ENCODE measurements around the gene PTPRN2.

PTPRN2 gene

GRCh38 chr7:158499082-158499455, 88.6 kb downstream of the PTPRN2 start:
- no peaks in the 10 kb centered on the region for H3K9me3 Mint-ChIP-seq
- H3K27ac Mint-ChIP-seq: no peak overlapping the region
- H3K27me3 Mint-ChIP-seq: peaks cover 28% of the 10 kb centered on the region
- no peaks in the 10 kb centered on the region for H3K36me3 Mint-ChIP-seq (ENCODE audit: low read depth)
- no peak for DNase-seq
- no peaks in the 10 kb centered on the region for H3K4me1 Mint-ChIP-seq (ENCODE audit: low read depth)
- no peak overlapping the region for H3K4me3 Mint-ChIP-seq

- no peak for DNase-seq
- Mint-ChIP-seq H3K9me3 (no peaks in the 10 kb centered on the region), H3K27ac (no peak overlapping the region), H3K36me3 (ENCODE audit: low read depth) (no peaks in the 10 kb centered on the region), H3K27me3 (peaks cover 28% of the 10 kb centered on the region), H3K4me1 (ENCODE audit: low read depth) (no peaks in the 10 kb centered on the region), H3K4me3 (no peak overlapping the region)
Measured at GRCh38 chr7:158498443-158499081, 89.1 kb downstream of the PTPRN2 start.

- DNase-seq: no peak
- H3K27me3 Mint-ChIP-seq: peaks cover 25% of the 10 kb centered on the region
Measured at GRCh38 chr7:158497627-158498026, 90.0 kb downstream of the PTPRN2 start.

GRCh38 chr7:158495786-158496185, 91.8 kb downstream of the PTPRN2 start:
- Mint-ChIP-seq H3K36me3 (ENCODE audit: low read depth) (no peaks in the 10 kb centered on the region), H3K27me3 (peaks cover 21% of the 10 kb centered on the region), H3K4me3 (no peak overlapping the region), H3K4me1 (ENCODE audit: low read depth) (no peaks in the 10 kb centered on the region), H3K27ac (no peak overlapping the region), H3K9me3 (no peaks in the 10 kb centered on the region)
- no peak for DNase-seq

More at GRCh38 chr7:158497627-158498026, 90.0 kb downstream of the PTPRN2 start:
- no peak overlapping the region for H3K4me3 Mint-ChIP-seq
- no peaks in the 10 kb centered on the region for H3K36me3 Mint-ChIP-seq (ENCODE audit: low read depth)
- H3K9me3 Mint-ChIP-seq: no peaks in the 10 kb centered on the region
- H3K4me1 Mint-ChIP-seq (ENCODE audit: low read depth): no peaks in the 10 kb centered on the region
- no peak overlapping the region for H3K27ac Mint-ChIP-seq

GRCh38 chr7:158495216-158495615, 92.4 kb downstream of the PTPRN2 start:
- Mint-ChIP-seq H3K9me3 (no peaks in the 10 kb centered on the region), H3K36me3 (ENCODE audit: low read depth) (no peaks in the 10 kb centered on the region), H3K27me3 (peaks cover 21% of the 10 kb centered on the region)

GRCh38 chr7:158494643-158495042, 93.0 kb downstream of the PTPRN2 start:
- no peaks in the 10 kb centered on the region for H3K4me1 Mint-ChIP-seq (ENCODE audit: low read depth)
- no peak overlapping the region for H3K27ac Mint-ChIP-seq
- H3K27me3 Mint-ChIP-seq: peaks cover 21% of the 10 kb centered on the region
- H3K9me3 Mint-ChIP-seq: no peaks in the 10 kb centered on the region
- no peak overlapping the region for H3K4me3 Mint-ChIP-seq
- DNase-seq: no peak
- H3K36me3 Mint-ChIP-seq (ENCODE audit: low read depth): no peaks in the 10 kb centered on the region

More at GRCh38 chr7:158495216-158495615, 92.4 kb downstream of the PTPRN2 start:
- no peak overlapping the region for H3K27ac Mint-ChIP-seq
- no peak for DNase-seq
- H3K4me1 Mint-ChIP-seq (ENCODE audit: low read depth): no peaks in the 10 kb centered on the region
- H3K4me3 Mint-ChIP-seq: no peak overlapping the region

- H3K27me3 Mint-ChIP-seq: peaks cover 21% of the 10 kb centered on the region
- no peaks in the 10 kb centered on the region for H3K4me1 Mint-ChIP-seq (ENCODE audit: low read depth)
- no peak overlapping the region for H3K4me3 Mint-ChIP-seq
- no peak overlapping the region for H3K27ac Mint-ChIP-seq
- no peaks in the 10 kb centered on the region for H3K36me3 Mint-ChIP-seq (ENCODE audit: low read depth)
- no peak for DNase-seq
- no peaks in the 10 kb centered on the region for H3K9me3 Mint-ChIP-seq
Measured at GRCh38 chr7:158494162-158494586, 93.4 kb downstream of the PTPRN2 start.

GRCh38 chr7:158492367-158492764, 95.3 kb downstream of the PTPRN2 start:
- no peak overlapping the region for H3K27ac Mint-ChIP-seq
- H3K9me3 Mint-ChIP-seq: no peaks in the 10 kb centered on the region
- peaks cover 7% of the 10 kb centered on the region for H3K27me3 Mint-ChIP-seq
- no peak overlapping the region for H3K4me3 Mint-ChIP-seq
- no peak for DNase-seq
- no peaks in the 10 kb centered on the region for H3K4me1 Mint-ChIP-seq (ENCODE audit: low read depth)
- H3K36me3 Mint-ChIP-seq (ENCODE audit: low read depth): no peaks in the 10 kb centered on the region

GRCh38 chr7:158491094-158491493, 96.5 kb downstream of the PTPRN2 start:
- Mint-ChIP-seq H3K4me3 (no peak overlapping the region), H3K27ac (no peak overlapping the region), H3K4me1 (ENCODE audit: low read depth) (no peaks in the 10 kb centered on the region), H3K27me3 (peaks cover 5% of the 10 kb centered on the region), H3K36me3 (ENCODE audit: low read depth) (no peaks in the 10 kb centered on the region), H3K9me3 (no peaks in the 10 kb centered on the region)
- no peak for DNase-seq

- no peak overlapping the region for H3K4me3 Mint-ChIP-seq
- H3K27me3 Mint-ChIP-seq: peaks cover under 1% of the 10 kb centered on the region
- H3K9me3 Mint-ChIP-seq: no peaks in the 10 kb centered on the region
- H3K4me1 Mint-ChIP-seq (ENCODE audit: low read depth): no peaks in the 10 kb centered on the region
- DNase-seq: no peak
- no peaks in the 10 kb centered on the region for H3K36me3 Mint-ChIP-seq (ENCODE audit: low read depth)
- H3K27ac Mint-ChIP-seq: no peak overlapping the region
Measured at GRCh38 chr7:158490171-158490782, 97.3 kb downstream of the PTPRN2 start.

GRCh38 chr7:158489462-158490155, 98.0 kb downstream of the PTPRN2 start:
- no peak for DNase-seq
- no peaks in the 10 kb centered on the region for H3K36me3 Mint-ChIP-seq (ENCODE audit: low read depth)
- no peak overlapping the region for H3K4me3 Mint-ChIP-seq
- no peaks in the 10 kb centered on the region for H3K4me1 Mint-ChIP-seq (ENCODE audit: low read depth)
- H3K27ac Mint-ChIP-seq: no peak overlapping the region
- H3K9me3 Mint-ChIP-seq: no peaks in the 10 kb centered on the region
- H3K27me3 Mint-ChIP-seq: no peaks in the 10 kb centered on the region

GRCh38 chr7:158488181-158488971, 99.2 kb downstream of the PTPRN2 start:
- Mint-ChIP-seq H3K9me3 (no peaks in the 10 kb centered on the region), H3K27ac (no peak overlapping the region), H3K4me1 (ENCODE audit: low read depth) (no peaks in the 10 kb centered on the region), H3K27me3 (no peaks in the 10 kb centered on the region), H3K36me3 (ENCODE audit: low read depth) (no peaks in the 10 kb centered on the region), H3K4me3 (no peak overlapping the region)
- DNase-seq: no peak

- Mint-ChIP-seq H3K36me3 (ENCODE audit: low read depth) (no peaks in the 10 kb centered on the region), H3K27me3 (no peaks in the 10 kb centered on the region), H3K27ac (no peak overlapping the region), H3K4me3 (no peak overlapping the region), H3K4me1 (ENCODE audit: low read depth) (no peaks in the 10 kb centered on the region), H3K9me3 (no peaks in the 10 kb centered on the region)
- DNase-seq: no peak
Measured at GRCh38 chr7:158487631-158488151, 99.9 kb downstream of the PTPRN2 start.

- H3K27me3 Mint-ChIP-seq: no peaks in the 10 kb centered on the region
Measured at GRCh38 chr7:158486919-158487318, 100.7 kb downstream of the PTPRN2 start.

More at GRCh38 chr7:158486919-158487318, 100.7 kb downstream of the PTPRN2 start:
- no peak overlapping the region for H3K27ac Mint-ChIP-seq
- H3K4me1 Mint-ChIP-seq (ENCODE audit: low read depth): no peaks in the 10 kb centered on the region
- H3K9me3 Mint-ChIP-seq: no peaks in the 10 kb centered on the region
- no peak for DNase-seq
- H3K36me3 Mint-ChIP-seq (ENCODE audit: low read depth): no peaks in the 10 kb centered on the region
- no peak overlapping the region for H3K4me3 Mint-ChIP-seq

Data from activated T-cell treated with anti-CD3 and anti-CD28 coated beads, Interleukin-2, amount 50 U/mL, for 24 hours (primary cell).